IPS-18a (cell line): ENCODE data around the gene LDB2.
"Not testable (repeated sequence)": the region's sequence is repeated elsewhere in the genome, so short reads cannot be mapped to it uniquely, and the experiment has no call there.

Source experiments
- H3K27ac ChIP-seq: one replicate; pipeline ENCODE4 v1.5.1; 2013; ENCODE audit warnings: low read length
- H3K27me3 ChIP-seq: one replicate; pipeline ENCODE4 v1.6.1; 2013; ENCODE audit warnings: mild to moderate bottlenecking, low read length; ENCODE audit not compliant: control insufficient read depth, insufficient read depth
- H3K36me3 ChIP-seq: one replicate; pipeline ENCODE4 v1.6.1; 2013; ENCODE audit warnings: low read depth, low read length; ENCODE audit not compliant: control insufficient read depth
- H3K4me1 ChIP-seq: one replicate; pipeline ENCODE4 v1.6.1; 2013; ENCODE audit warnings: low read depth, low read length; ENCODE audit not compliant: control insufficient read depth
- H3K4me3 ChIP-seq: one replicate; pipeline ENCODE4 v1.5.1; 2013; ENCODE audit warnings: low read length
- H3K9ac ChIP-seq: one replicate; pipeline ENCODE4 v1.6.1; 2013; ENCODE audit warnings: mild to moderate bottlenecking, low read length, moderate library complexity
- H3K9me3 ChIP-seq: one replicate; pipeline ENCODE4 v1.6.1; 2013; ENCODE audit warnings: low read depth, low read length; ENCODE audit not compliant: control insufficient read depth

LDB2 gene

GRCh38 chr4:16659079-16659478 lies 239.4 kb downstream of the LDB2 start:
- Histone ChIP-seq H3K9ac (no peak overlapping the region), H3K9me3 (no peaks in the 10 kb centered on the region), H3K4me1 (peaks cover 7% of the 10 kb centered on the region), H3K4me3 (no peak overlapping the region), H3K27me3 (no peaks in the 10 kb centered on the region), H3K27ac (no peak overlapping the region), H3K36me3 (no peaks in the 10 kb centered on the region)

GRCh38 chr4:16658183-16658582 lies 240.3 kb downstream of the LDB2 start:
- H3K27me3 ChIP-seq: no peaks in the 10 kb centered on the region
- no peaks in the 10 kb centered on the region for H3K9me3 ChIP-seq
- no peak overlapping the region for H3K27ac ChIP-seq
- no peaks in the 10 kb centered on the region for H3K36me3 ChIP-seq
- no peak overlapping the region for H3K9ac ChIP-seq
- H3K4me3 ChIP-seq: no peak overlapping the region
- H3K4me1 ChIP-seq: peaks cover 7% of the 10 kb centered on the region

- H3K4me1 ChIP-seq: no peaks in the 10 kb centered on the region
- no peaks in the 10 kb centered on the region for H3K9me3 ChIP-seq
- H3K36me3 ChIP-seq: no peaks in the 10 kb centered on the region
- no peak overlapping the region for H3K27ac ChIP-seq
- H3K9ac ChIP-seq: no peak overlapping the region
- no peaks in the 10 kb centered on the region for H3K27me3 ChIP-seq
- H3K4me3 ChIP-seq: no peak overlapping the region
Measured at GRCh38 chr4:16655111-16655510, 243.3 kb downstream of the LDB2 start.

DNA sequence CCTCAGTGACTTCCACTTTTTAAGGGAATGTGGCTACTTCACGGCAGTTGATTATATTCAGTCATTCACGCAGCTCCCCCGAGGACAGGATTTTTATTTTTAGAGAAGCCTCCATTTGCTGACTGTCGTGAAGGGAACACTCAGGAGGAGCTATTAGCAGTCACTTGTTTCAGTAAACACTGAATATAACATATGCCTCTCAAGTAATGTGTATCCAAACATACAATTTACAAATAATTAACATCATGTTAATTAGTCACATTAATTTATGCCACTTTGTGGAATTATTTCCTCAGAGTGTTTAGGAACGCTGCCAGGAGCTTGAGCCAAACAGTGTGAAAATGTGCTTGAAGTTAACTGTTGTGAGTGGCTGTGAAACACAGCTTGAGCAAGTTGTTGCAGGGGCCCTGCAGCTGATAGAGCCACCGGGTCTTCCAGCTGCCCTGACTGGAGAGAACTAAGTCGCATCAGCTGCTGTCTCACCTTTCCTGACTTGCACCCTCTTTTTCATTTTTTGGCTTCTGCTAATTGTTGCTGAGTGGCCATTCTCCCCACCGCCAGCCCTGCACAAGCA lies 245.6 kb downstream of the LDB2 start:
- no peak overlapping the region for H3K9ac ChIP-seq

DNA sequence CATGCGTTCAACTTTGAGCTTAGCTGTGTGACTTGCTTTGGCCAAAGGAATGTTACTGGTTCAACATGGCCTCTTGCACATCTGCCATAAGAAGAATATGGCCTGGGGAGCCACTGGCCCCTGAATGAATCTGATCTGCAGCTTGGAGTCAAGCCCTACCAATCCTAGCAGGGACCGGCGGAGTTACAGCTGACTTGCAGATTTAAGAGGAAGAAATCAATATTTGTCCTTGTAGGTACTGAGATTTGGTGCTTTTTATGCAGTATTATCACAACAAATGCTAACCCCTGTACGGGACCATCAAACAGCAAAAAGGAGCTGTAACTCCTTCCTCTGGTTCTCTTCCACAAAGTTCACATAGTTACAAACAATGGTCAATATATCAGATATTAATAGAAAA lies 252.0 kb downstream of the LDB2 start:
- H3K9ac ChIP-seq: no peak overlapping the region
- H3K27me3 ChIP-seq: no peaks in the 10 kb centered on the region
- H3K9me3 ChIP-seq: no peaks in the 10 kb centered on the region

More for the DNA sequence above, 245.6 kb downstream of the LDB2 start:
- Histone ChIP-seq H3K27ac (no peak overlapping the region), H3K4me3 (no peak overlapping the region), H3K4me1 (no peaks in the 10 kb centered on the region), H3K36me3 (no peaks in the 10 kb centered on the region), H3K27me3 (no peaks in the 10 kb centered on the region), H3K9me3 (no peaks in the 10 kb centered on the region)

GRCh38 chr4:16643893-16644292 lies 254.6 kb downstream of the LDB2 start:
- no peak overlapping the region for H3K9ac ChIP-seq
- no peaks in the 10 kb centered on the region for H3K27me3 ChIP-seq
- H3K4me3 ChIP-seq: no peak overlapping the region
- H3K27ac ChIP-seq: no peak overlapping the region
- no peaks in the 10 kb centered on the region for H3K4me1 ChIP-seq
- no peaks in the 10 kb centered on the region for H3K9me3 ChIP-seq
- H3K36me3 ChIP-seq: no peaks in the 10 kb centered on the region

More for the DNA sequence above, 252.0 kb downstream of the LDB2 start:
- Histone ChIP-seq H3K36me3 (no peaks in the 10 kb centered on the region), H3K4me3 (no peak overlapping the region), H3K27ac (no peak overlapping the region), H3K4me1 (no peaks in the 10 kb centered on the region)

DNA sequence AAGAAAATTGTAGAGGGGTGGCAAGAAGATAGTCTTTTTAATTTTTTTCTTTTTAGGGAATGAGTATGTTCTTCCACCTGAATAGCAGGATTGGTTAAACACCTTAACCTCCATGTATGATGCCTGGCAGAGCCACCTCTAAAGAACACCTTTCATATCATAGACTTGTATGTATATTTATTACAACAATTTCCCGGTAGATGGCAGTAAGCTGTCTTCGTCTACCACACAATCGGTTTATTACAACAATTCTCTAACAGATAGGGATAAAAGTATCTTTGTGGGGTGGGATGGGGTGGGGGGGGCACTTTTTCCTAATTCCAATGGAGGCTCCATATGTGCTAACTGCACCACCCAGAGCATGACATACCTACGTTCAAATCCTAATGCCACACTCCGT lies 255.5 kb downstream of the LDB2 start:
- no peak overlapping the region for H3K9ac ChIP-seq
- no peaks in the 10 kb centered on the region for H3K9me3 ChIP-seq
- H3K36me3 ChIP-seq: no peaks in the 10 kb centered on the region
- no peaks in the 10 kb centered on the region for H3K4me1 ChIP-seq
- H3K4me3 ChIP-seq: no peak overlapping the region
- no peaks in the 10 kb centered on the region for H3K27me3 ChIP-seq
- H3K27ac ChIP-seq: no peak overlapping the region

- no peak overlapping the region for H3K27ac ChIP-seq
- no peak overlapping the region for H3K9ac ChIP-seq
- no peaks in the 10 kb centered on the region for H3K27me3 ChIP-seq
- no peak overlapping the region for H3K4me3 ChIP-seq
- H3K4me1 ChIP-seq: peaks cover 4% of the 10 kb centered on the region
- no peaks in the 10 kb centered on the region for H3K9me3 ChIP-seq
- H3K36me3 ChIP-seq: no peaks in the 10 kb centered on the region
Measured at GRCh38 chr4:16641971-16642370, 256.5 kb downstream of the LDB2 start.

DNA sequence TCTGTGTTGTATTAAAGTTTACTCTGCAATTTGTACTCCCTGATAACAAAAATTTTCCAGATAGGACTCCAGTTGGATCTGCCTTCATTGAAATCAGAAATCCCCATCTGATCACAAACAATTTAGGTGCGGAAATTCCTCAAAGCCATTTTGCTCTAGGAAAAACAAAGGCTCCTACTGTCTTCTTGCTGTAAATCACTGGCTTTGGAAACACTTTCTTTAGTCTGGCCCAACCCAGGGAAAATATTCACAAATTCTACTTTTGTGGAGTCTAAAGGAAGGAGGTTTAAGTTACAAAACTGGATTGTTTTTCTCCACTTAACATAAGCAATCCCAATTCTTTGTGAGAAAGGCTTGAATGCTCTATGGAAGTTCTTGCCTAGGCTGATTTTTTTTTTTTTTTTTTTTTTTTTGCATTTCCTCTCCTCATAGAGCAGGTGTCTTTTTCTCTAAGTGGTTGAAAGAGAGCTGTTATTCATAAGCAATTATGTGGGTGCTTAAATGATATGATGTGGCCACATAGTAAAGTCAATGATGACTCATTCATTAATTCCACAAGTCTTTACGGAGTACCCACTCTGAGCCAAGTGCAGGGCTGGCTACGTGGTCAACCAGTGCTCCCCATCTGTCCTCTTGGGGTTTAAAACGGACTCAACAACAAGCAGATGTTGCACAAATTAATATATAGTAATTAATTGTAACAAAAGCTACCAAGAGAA lies 261.4 kb downstream of the LDB2 start:
- Histone ChIP-seq H3K4me1 (peaks cover 14% of the 10 kb centered on the region), H3K9ac (no peak overlapping the region), H3K9me3 (no peaks in the 10 kb centered on the region), H3K36me3 (no peaks in the 10 kb centered on the region), H3K4me3 (no peak overlapping the region), H3K27me3 (no peaks in the 10 kb centered on the region), H3K27ac (peak overlapping the region; percentile 9)

GRCh38 chr4:16636304-16636703 lies 262.1 kb downstream of the LDB2 start:
- no peaks in the 10 kb centered on the region for H3K9me3 ChIP-seq
- no peak overlapping the region for H3K9ac ChIP-seq
- H3K36me3 ChIP-seq: no peaks in the 10 kb centered on the region
- no peak overlapping the region for H3K27ac ChIP-seq
- no peak overlapping the region for H3K4me3 ChIP-seq
- no peaks in the 10 kb centered on the region for H3K27me3 ChIP-seq
- peaks cover 14% of the 10 kb centered on the region for H3K4me1 ChIP-seq

GRCh38 chr4:16629274-16629673 lies 269.2 kb downstream of the LDB2 start:
- not testable (repeated sequence) for H3K27me3 ChIP-seq, H3K9me3 ChIP-seq, H3K9ac ChIP-seq, H3K4me1 ChIP-seq, H3K36me3 ChIP-seq, H3K27ac ChIP-seq, H3K4me3 ChIP-seq

DNA sequence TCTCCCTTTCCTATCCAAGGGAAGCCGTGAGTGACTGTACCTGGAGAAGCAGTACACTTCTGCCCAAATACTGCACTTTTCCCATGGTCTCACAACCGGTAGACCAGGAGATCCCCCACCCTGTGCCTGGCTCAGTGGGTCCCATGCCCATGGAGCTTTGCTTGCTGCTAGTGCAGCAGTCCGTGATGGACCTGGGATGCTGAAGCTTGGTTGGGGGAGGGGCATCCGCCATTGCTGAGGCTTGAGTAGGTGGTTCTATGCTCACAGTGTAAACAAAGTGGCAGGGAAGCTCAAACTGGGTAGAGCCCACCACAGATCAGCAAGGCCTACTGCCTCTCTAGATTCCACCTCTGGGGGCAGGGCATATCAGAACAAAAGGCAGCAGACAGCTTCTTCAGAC lies 269.6 kb downstream of the LDB2 start:
- H3K27me3 ChIP-seq, H3K9me3 ChIP-seq, H3K4me1 ChIP-seq, H3K4me3 ChIP-seq, H3K9ac ChIP-seq, H3K27ac ChIP-seq, H3K36me3 ChIP-seq: not testable (repeated sequence)
